H1 (cell line): ENCODE data around the gene C21orf91. TPM values are rescaled to one million over a fixed set of nuclear protein-coding genes. Genes with fewer than 3 reads are reported as not detected.

ENCODE experiments used
- CEBPB ChIP-seq: IDR thresholded peaks from 2 replicates; pipeline ENCODE4 v1.6.1; 2012; ENCODE audit warnings: low read depth, low read length
- CHD1 ChIP-seq: IDR thresholded peaks from 2 replicates; pipeline ENCODE4 v1.6.1; 2012; ENCODE audit warnings: low read depth, low read length, improper control_type of control experiment
- CHD2 ChIP-seq: IDR thresholded peaks from 2 replicates; pipeline ENCODE4 v1.6.1; 2012; ENCODE audit warnings: low read length, improper control_type of control experiment
- EGR1 ChIP-seq: IDR thresholded peaks from 2 replicates; pipeline ENCODE4 v1.6.1; 2011; ENCODE audit warnings: low read depth, low read length, borderline replicate concordance
- FOSL1 ChIP-seq: IDR thresholded peaks from 2 replicates; pipeline ENCODE4 v1.6.1; 2011; ENCODE audit warnings: mild to moderate bottlenecking, low read depth, low read length, moderate library complexity; ENCODE audit not compliant: insufficient read depth
- JUN ChIP-seq: IDR thresholded peaks from 2 replicates; pipeline ENCODE4 v1.6.1; 2011; ENCODE audit warnings: low read depth, mild to moderate bottlenecking, improper control_type of control experiment, low read length
- KDM4A ChIP-seq: IDR thresholded peaks from one replicate; pipeline ENCODE4 v1.7.1; 2012; ENCODE audit warnings: low read depth, mild to moderate bottlenecking, moderate library complexity, low read length, inconsistent platforms; ENCODE audit not compliant: severe bottlenecking
- SP2 ChIP-seq: IDR thresholded peaks from 2 replicates; pipeline ENCODE4 v1.6.1; 2012; ENCODE audit warnings: mild to moderate bottlenecking, low read length, inconsistent platforms
- SRF ChIP-seq: IDR thresholded peaks from 2 replicates; pipeline ENCODE4 v1.6.1; 2011; ENCODE audit warnings: mild to moderate bottlenecking, low read depth, low read length, moderate library complexity
- USF2 ChIP-seq: IDR thresholded peaks from 2 replicates; pipeline ENCODE4 v1.6.1; 2011; ENCODE audit warnings: low read length, improper control_type of control experiment
- polyA plus RNA-seq, 7 experiments: library from polyadenylated mRNA; depleted of rRNA in 3 of 7; stranded (reverse) in 5 of 7; unstranded in 2 of 7; fragments of >200 nt in 5 of 7; fragments of 200-250 nt in 2 of 7; gene quantifications; 1 replicate in 5 of 7; 2 replicates in 1 of 7; 4 replicates in 1 of 7; pipeline versions ENCODE4 v1.2.1 to v1.2.3, GENCODE V29; 2011 to 2013; ENCODE audit warnings: missing spikeins in 2 of 7, mixed read lengths in 2 of 7
- total RNA-seq: library from RNA; stranded (reverse); fragmentation: NEBNext Ultra II Directional; extraction: Animal tissue kit (Norgen Biotek cat#: 25700); gene quantifications from 2 replicates; pipeline ENCODE4 v1.2.1, GENCODE V29; 2021
- TF ChIP-seq, protein P1 (sequence below): fragments of 300-600 bp; sonication (generic); IDR thresholded peaks from 2 replicates; pipeline ENCODE4 v1.7.1; 2012; ENCODE audit warnings: low read length, moderate library complexity, mild to moderate bottlenecking, inconsistent platforms; ENCODE audit not compliant: insufficient replicate concordance

The C21orf91 gene
- total and polyA plus RNA-seq, 2 of the 8 experiments (the other 6 are each of a cell fraction or from before 2014, with no cell fraction given): 4.9 to 33.6 TPM

- TF ChIP-seq, protein P1, sequence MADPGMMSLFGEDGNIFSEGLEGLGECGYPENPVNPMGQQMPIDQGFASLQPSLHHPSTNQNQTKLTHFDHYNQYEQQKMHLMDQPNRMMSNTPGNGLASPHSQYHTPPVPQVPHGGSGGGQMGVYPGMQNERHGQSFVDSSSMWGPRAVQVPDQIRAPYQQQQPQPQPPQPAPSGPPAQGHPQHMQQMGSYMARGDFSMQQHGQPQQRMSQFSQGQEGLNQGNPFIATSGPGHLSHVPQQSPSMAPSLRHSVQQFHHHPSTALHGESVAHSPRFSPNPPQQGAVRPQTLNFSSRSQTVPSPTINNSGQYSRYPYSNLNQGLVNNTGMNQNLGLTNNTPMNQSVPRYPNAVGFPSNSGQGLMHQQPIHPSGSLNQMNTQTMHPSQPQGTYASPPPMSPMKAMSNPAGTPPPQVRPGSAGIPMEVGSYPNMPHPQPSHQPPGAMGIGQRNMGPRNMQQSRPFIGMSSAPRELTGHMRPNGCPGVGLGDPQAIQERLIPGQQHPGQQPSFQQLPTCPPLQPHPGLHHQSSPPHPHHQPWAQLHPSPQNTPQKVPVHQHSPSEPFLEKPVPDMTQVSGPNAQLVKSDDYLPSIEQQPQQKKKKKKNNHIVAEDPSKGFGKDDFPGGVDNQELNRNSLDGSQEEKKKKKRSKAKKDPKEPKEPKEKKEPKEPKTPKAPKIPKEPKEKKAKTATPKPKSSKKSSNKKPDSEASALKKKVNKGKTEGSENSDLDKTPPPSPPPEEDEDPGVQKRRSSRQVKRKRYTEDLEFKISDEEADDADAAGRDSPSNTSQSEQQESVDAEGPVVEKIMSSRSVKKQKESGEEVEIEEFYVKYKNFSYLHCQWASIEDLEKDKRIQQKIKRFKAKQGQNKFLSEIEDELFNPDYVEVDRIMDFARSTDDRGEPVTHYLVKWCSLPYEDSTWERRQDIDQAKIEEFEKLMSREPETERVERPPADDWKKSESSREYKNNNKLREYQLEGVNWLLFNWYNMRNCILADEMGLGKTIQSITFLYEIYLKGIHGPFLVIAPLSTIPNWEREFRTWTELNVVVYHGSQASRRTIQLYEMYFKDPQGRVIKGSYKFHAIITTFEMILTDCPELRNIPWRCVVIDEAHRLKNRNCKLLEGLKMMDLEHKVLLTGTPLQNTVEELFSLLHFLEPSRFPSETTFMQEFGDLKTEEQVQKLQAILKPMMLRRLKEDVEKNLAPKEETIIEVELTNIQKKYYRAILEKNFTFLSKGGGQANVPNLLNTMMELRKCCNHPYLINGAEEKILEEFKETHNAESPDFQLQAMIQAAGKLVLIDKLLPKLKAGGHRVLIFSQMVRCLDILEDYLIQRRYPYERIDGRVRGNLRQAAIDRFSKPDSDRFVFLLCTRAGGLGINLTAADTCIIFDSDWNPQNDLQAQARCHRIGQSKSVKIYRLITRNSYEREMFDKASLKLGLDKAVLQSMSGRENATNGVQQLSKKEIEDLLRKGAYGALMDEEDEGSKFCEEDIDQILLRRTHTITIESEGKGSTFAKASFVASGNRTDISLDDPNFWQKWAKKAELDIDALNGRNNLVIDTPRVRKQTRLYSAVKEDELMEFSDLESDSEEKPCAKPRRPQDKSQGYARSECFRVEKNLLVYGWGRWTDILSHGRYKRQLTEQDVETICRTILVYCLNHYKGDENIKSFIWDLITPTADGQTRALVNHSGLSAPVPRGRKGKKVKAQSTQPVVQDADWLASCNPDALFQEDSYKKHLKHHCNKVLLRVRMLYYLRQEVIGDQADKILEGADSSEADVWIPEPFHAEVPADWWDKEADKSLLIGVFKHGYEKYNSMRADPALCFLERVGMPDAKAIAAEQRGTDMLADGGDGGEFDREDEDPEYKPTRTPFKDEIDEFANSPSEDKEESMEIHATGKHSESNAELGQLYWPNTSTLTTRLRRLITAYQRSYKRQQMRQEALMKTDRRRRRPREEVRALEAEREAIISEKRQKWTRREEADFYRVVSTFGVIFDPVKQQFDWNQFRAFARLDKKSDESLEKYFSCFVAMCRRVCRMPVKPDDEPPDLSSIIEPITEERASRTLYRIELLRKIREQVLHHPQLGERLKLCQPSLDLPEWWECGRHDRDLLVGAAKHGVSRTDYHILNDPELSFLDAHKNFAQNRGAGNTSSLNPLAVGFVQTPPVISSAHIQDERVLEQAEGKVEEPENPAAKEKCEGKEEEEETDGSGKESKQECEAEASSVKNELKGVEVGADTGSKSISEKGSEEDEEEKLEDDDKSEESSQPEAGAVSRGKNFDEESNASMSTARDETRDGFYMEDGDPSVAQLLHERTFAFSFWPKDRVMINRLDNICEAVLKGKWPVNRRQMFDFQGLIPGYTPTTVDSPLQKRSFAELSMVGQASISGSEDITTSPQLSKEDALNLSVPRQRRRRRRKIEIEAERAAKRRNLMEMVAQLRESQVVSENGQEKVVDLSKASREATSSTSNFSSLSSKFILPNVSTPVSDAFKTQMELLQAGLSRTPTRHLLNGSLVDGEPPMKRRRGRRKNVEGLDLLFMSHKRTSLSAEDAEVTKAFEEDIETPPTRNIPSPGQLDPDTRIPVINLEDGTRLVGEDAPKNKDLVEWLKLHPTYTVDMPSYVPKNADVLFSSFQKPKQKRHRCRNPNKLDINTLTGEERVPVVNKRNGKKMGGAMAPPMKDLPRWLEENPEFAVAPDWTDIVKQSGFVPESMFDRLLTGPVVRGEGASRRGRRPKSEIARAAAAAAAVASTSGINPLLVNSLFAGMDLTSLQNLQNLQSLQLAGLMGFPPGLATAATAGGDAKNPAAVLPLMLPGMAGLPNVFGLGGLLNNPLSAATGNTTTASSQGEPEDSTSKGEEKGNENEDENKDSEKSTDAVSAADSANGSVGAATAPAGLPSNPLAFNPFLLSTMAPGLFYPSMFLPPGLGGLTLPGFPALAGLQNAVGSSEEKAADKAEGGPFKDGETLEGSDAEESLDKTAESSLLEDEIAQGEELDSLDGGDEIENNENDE: no peak
- TF ChIP-seq JUN (no peak), CEBPB (no peak), SRF (no peak), USF2 (no peak), FOSL1 (no peak), KDM4A (no peak), CHD1 (no peak), SP2 (no peak), CHD2 (no peak), EGR1 (no peak)
Measured at GRCh38 chr21:17802572-17802971, 16.6 kb downstream of the C21orf91 start (continued).
